KBM-7 (cell line): Measurements from ENCODE around the gene PLPP2.

Experiments
- DNase-seq: peaks from one replicate; pipeline ENCODE4 v3.0.0-alpha.2; 2015
- in situ Hi-C: fragments of 300-500 bp; cut with MboI; formaldehyde crosslinking; loops from 2 replicates; pipeline ENCODE4 v1.14.3; 2020; ENCODE audit warnings: low sequenced_read_pairs, low pct_unique_long_range_greater_than_20kb, mixed read lengths

PLPP2 gene

GRCh38 chr19:317710-318508 lies 26.7 kb upstream of the PLPP2 start:
- DNase-seq: no peak
- in situ Hi-C loops: no loop called here

- DNase-seq: no peak
- in situ Hi-C loops: no loop called here
Observed at GRCh38 chr19:315811-316210, 24.6 kb upstream of the PLPP2 start.

- no peak for DNase-seq
- in situ Hi-C loops: no loop called here
Observed at GRCh38 chr19:313988-314815, 23.0 kb upstream of the PLPP2 start.

GRCh38 chr19:313169-313987 lies 22.2 kb upstream of the PLPP2 start:
- DNase-seq: no peak
- in situ Hi-C loops: no loop called here

- no peak for DNase-seq
- in situ Hi-C loops: no loop called here
Observed at GRCh38 chr19:311813-312261, 20.6 kb upstream of the PLPP2 start.

GRCh38 chr19:310781-311496 lies 19.7 kb upstream of the PLPP2 start:
- in situ Hi-C loops: no loop called here

GRCh38 chr19:310141-310651 lies 19.0 kb upstream of the PLPP2 start:
- no peak for DNase-seq
- in situ Hi-C loops: no loop called here

More at GRCh38 chr19:310781-311496, 19.7 kb upstream of the PLPP2 start:
- DNase-seq: no peak

GRCh38 chr19:309206-309565 lies 18.0 kb upstream of the PLPP2 start:
- in situ Hi-C loops: no loop called here
- DNase-seq: no peak

GRCh38 chr19:308471-309205 lies 17.4 kb upstream of the PLPP2 start:
- in situ Hi-C loops: no loop called here
- no peak for DNase-seq

GRCh38 chr19:307793-308420 lies 16.7 kb upstream of the PLPP2 start:
- in situ Hi-C loops: no loop called here
- no peak for DNase-seq

GRCh38 chr19:307111-307531 lies 15.9 kb upstream of the PLPP2 start:
- DNase-seq: no peak
- in situ Hi-C loops: no loop called here

GRCh38 chr19:306151-306900 lies 15.1 kb upstream of the PLPP2 start:
- in situ Hi-C loops: no loop called here
- no peak for DNase-seq

- DNase-seq: no peak
- in situ Hi-C loops: no loop called here
Observed at GRCh38 chr19:305240-306150, 14.3 kb upstream of the PLPP2 start.

- in situ Hi-C loops: no loop called here
- no peak for DNase-seq
Observed at GRCh38 chr19:296476-297225, 5.4 kb upstream of the PLPP2 start.

- DNase-seq: no peak
- in situ Hi-C loops: no loop called here
Observed at GRCh38 chr19:295687-296370, 4.6 kb upstream of the PLPP2 start.
